Amniotic epithelial cell (primary cell): ENCODE results near the gene TNFSF8.
A peak's percentile ranks its signal among the peaks of the same experiment; 100 is the strongest.

ENCODE experiments used
- DNase-seq: peaks from one replicate; pipeline ENCODE4 v3.0.0-alpha.2; 2010; ENCODE audit warnings: low read depth

Gene TNFSF8

DNA sequence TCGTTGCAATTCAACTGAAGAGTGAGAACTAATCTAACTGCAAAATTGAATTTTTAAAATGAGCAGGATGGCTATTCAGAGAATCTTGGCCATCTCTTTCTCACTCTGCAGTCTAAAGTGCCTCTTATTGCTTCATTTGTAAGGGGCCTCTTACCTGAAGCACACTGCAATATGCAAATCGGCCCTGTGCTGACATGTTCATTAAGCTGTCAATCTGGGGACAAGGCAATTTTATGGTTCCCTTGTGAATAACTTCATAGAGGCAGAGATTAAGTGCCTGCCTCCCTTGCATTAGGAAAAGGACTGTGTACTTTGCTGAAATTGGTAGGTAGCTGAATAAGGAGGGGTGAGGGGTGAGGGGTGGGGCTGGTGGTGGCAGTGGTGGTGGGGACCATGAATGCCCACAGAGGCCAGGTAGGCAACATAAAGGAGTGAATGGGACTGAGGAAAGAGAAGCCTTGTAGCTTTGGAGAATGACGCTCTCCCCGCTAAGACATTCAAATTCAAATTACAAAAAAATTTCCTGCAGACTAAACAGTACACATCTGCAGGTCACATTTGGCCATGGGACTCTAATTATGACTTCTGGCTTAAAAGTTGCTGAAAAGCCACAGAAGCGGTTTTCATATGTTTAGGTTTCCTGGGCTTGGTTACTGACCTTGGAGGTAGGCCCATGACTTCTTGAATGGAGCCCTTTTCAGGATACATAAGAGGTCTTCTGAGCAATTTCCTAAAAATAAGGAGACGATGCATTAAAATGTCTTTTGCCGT lies 25.0 kb downstream of the TNFSF8 start:
- no peak for DNase-seq

- DNase-seq: peak; percentile 40
Observed at GRCh38 chr9:114902786-114903524, 27.4 kb downstream of the TNFSF8 start.

GRCh38 chr9:114900942-114901802 lies 29.2 kb downstream of the TNFSF8 start:
- DNase-seq: peak; percentile 54

- DNase-seq: no peak
Observed at GRCh38 chr9:114899995-114900394, 30.4 kb downstream of the TNFSF8 start.

- peak; percentile 23 for DNase-seq
Observed at GRCh38 chr9:114899461-114899860, 30.9 kb downstream of the TNFSF8 start.

DNA sequence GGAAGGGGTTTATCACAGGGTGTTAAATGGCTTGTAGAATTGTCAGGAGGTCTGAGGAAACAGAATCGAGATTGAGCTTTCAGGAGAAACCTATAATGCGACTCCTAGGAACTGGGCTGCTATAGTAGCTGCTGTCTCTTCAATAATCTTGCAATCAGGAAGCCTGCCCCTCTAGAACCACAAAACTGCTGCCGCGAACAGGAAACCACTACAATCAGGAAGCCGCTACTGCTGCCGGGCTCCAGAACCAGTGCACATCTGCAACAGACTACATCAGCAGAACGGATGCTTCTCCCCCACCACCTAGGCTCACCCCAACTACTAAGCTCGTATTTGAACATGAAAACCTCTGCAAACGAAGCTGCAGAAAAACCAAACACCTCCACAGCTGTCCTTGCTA lies 31.6 kb downstream of the TNFSF8 start:
- no peak for DNase-seq

GRCh38 chr9:114897196-114897595 lies 33.2 kb downstream of the TNFSF8 start:
- no peak for DNase-seq

- DNase-seq: no peak
Observed at GRCh38 chr9:114896344-114896743, 34.0 kb downstream of the TNFSF8 start.

DNA sequence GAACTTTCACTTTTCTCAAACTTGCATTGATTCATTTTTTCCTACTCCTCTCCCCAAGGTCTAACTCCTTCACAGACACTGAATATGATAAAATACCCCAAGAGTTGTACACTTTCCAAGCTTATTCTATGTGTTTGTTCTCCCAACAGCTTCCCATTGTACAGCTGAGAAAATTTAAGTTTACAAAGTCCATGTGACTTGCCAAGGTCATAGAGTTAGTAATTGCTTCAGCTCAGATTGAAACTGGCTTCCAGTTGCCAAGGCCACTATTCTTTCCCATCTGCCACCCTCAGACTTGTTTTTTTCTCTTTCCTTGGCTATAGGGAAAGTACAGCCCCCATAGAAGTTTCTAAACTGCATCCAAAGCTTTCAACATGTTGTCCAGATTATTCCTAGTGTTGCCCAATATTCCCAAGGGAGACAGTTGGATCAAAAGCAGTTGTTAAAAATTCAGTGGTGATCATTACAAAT lies 34.8 kb downstream of the TNFSF8 start:
- DNase-seq: peak; percentile 45

DNA sequence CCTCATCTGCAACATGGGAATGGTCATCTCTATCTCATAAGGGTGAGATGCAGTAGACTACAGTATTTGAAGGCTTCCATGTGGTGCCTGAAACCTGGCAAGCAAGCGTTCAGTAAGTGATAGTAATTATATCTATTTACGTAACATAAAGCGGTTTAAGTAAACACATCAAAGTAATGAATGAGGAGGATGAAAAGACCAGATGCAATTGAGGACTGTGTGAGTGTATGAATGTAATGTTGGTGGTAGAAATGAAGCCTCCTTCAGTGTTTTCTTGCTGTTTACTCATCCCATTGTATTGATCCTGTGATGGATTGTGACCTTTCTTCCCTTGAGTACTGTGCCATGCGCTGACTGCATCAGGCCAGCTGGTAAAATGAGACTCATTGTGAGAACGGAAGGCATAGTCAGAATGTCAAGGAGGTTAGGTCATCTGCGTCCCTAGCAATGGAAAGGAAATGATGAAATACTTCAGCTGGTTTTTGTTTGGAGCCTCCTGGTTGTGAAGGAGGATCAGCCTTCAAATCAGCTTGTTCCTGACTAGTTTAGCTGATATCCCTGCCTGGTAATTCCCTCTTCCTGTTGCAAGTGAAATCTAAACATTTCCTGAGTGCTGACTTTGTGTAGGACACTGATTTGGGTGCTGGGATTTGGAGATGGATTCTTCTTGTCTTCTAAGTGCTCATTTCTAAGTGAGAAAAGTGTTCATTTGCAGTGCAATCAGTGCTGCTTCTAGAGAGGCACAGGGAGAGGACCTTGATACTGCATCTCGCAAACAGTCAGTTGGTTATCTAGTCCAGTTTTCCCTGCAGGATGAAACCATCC lies 35.6 kb downstream of the TNFSF8 start:
- DNase-seq: peak; percentile 98

DNA sequence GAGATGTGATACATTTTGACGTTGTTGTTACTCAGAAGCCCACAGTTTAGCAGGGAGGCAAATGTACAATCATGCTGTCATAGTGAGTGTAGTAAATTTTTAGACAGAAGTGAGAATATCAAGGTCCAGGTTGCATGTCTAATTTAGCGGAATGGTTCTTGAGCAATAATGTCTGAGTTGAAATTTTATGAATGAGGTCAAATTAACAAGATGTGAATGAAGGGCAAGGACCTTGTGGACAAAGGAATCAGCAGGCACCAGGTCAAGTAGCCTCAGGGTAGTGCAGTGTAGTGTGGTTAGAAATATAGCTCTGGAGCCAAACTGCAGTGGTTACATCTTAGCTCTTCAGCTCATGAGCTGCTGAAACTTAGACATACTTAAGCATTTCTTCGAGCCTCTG lies 36.2 kb downstream of the TNFSF8 start:
- DNase-seq: peak; percentile 54

GRCh38 chr9:114893221-114894010 lies 37.0 kb downstream of the TNFSF8 start:
- no peak for DNase-seq

- DNase-seq: no peak
Observed at GRCh38 chr9:114889802-114890224, 40.6 kb downstream of the TNFSF8 start.

GRCh38 chr9:114888607-114889006 lies 41.8 kb downstream of the TNFSF8 start:
- DNase-seq: peak; percentile 29

- no peak for DNase-seq
Observed at GRCh38 chr9:114887963-114888362, 42.4 kb downstream of the TNFSF8 start.

DNA sequence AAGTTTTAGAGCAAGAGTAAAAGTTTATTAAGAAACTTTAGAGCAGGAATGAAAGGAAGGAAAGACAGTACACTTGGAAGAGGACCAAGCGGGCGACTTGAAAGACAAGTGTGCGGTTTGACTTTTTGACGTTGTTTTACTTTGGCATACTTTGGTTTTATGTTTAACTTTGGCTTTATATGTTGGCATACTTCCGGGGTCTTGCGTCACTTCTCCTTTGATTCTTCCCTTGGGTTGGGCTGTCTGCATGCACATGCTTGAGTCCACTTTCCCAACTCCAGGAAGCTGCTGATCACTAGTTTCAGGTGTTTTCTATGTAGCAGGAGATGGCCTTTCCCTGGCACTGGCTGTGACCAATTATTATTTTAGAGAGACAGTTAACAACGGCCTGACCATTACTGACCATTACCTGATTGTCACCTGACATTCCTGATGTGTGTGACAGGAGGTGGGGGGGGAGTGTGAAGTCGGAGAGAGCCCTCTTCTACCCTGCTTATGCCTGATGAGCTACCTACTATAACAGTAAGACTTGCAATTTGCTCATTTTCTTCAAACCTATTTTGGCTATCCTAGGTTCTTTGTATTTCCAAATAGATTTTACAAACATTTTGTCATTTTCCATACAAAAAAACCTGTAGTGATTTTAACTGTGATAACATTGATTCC lies 45.5 kb downstream of the TNFSF8 start:
- DNase-seq: no peak

DNA sequence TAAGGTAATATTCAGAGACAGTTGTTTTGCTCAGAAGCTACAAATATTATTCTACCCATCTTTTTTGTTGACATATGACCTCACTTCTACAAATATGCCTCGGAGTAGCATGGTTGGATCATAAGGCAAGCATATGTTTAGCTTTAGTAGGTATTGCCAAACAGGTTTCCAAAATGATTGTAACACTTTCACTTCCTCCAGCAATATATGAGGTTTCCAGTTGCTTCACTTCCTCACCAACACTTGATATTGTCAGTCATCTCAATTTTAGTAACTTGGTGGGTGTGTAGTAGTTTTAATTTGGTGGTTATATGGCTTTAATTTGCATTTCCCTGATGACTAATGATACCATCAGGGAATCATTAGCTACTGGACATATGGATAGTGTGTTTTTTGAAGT lies 46.7 kb downstream of the TNFSF8 start:
- DNase-seq: no peak

DNA sequence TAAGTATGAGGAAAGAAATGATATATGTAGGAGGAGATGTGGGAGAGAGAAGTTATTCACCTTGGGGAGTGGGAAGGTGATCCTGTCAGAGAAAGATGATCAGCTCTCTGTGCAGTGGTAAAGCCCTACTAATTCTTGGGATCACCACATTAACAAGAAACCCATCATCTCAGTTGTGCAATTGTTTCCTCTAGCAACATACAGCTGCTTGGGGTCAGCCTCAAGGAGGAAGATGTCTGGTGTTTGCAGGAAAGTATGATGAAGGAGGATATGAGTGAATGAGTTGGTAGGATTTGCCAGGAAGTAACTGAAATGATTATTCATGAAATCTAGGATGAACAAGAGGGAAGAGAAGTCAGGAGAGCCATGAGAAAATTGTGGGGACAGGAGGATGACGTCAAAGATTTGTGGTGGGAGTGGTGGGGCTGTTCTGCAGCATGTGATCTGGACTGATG lies 50.1 kb downstream of the TNFSF8 start:
- DNase-seq: peak; percentile 67

GRCh38 chr9:114878879-114879564 lies 51.4 kb downstream of the TNFSF8 start:
- DNase-seq: no peak
